HG02852 (cell line): ENCODE data around the gene PDE6B.

Experiments
- ATAC-seq: cut with Tn5 transposase; IDR thresholded peaks from one replicate; pipeline ENCODE4 v1.9.1; 2021; ENCODE audit warnings: mild to moderate bottlenecking, moderate library complexity; ENCODE audit not compliant: unreplicated experiment

Gene PDE6B

DNA sequence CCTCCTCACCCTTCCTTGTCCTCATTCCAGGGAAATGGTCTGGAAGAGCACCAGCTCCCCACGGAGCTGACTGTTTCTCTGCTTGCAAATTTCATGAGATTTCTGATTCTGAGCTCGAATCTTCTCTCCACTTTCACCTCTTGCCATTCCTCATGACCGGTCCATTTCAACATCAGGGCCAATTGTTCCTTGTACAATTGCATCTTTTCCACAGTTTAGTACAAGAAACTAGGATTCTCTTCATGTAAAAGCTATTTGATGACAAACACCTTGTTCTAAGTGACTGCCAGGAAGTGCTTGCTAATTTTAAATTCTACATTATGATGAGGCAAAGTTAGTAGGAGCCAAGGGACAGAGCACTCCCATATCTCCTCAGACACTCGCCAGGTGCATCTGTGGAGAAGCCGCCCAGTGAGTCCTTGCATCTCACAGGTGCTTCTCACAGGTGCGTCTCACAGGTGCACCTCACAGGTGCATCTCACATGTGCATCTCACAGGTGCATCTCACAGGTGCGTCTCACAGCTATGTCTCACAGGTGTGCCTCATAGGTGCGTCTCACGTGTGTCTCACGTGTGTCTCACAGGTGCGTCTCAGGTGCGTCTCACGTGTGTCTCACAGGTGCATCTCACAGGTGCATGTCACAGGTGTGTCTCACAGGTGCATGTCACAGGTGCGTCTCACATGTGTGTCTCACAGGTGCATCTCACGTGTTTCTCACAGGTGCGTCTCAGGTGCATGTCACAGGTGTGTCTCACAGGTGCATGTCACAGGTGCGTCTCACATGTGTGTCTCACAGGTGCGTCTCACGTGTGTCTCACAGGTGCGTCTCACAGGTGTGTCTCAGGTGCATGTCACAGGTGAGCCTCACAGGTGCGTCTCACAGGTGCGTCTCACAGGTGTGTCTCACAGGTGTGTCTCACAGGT lies 3.0 kb upstream of the PDE6B start:
- no peak for ATAC-seq

DNA sequence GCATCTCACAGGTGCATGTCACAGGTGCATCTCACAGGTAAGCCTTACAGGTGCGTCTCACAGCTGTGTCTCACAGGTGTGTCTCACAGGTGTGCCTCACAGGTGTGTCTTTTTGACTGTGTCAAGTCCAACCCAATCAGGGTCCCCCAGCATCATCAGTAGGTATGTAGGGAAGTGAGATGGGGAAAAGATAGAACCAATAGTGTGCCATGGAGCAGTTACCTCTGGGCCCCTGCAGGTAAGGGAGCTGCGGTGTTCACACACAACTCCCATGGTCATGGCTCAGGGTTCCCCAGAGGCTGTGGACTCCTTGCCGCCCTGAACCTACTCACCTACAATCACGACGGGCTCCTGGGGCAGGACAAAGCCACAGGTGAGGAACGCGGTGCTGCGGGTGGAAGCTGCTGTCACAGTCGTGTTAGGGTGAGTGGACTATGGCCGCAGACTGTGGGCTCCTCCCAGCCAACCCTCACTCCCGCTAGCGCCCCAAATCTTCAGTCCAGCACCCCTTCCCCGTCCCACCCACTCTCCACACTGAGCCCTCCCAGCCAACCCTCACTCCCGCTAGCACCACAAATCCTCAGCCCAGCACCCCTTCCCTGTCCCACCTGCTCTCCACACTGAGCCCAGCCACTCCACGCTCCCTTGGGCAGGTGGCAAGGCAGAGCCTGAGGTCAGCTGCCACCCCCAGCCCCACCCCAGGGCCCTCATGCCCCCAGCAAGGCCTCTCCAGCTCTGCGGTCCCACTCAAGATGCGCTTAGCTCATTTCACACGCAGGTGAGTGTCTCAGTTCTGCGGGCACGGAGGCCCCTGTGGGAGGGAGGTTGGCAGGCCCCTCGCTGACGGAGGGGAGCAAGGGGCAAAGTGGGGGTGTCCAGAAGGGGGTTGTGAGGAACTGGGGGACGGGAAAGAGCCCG lies 2.1 kb upstream of the PDE6B start:
- no peak for ATAC-seq

DNA sequence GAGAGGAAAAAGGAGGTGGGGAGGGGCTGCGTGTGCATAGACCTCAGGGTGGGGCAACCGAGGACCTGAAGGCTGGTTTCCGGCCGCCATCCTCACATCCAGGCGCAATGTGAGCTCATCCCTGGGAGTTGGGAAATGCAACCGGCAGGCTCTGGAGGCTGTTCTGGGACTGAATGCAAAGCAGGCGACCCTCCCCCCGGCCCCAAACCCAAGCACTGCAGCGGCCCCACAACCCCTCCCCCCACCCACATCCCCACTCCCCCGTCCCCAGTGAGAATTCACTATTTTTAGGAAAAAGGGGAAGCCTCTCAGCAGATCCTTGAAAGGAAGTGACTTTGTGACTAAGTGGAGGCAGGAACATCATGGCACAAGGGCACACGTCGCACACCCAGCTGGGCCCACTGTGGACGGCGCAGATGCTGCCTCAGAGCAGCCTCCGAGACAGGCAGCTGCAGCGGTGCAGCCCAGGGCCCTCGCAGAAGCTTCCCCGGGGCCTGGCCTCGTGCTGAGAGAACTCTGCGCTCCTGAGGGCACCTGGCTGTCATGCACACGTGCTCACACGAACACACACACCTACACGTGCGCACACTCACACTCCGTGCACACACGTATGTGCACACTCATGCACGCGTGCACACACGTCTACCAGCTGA lies 1.3 kb upstream of the PDE6B start:
- ATAC-seq: no peak

DNA sequence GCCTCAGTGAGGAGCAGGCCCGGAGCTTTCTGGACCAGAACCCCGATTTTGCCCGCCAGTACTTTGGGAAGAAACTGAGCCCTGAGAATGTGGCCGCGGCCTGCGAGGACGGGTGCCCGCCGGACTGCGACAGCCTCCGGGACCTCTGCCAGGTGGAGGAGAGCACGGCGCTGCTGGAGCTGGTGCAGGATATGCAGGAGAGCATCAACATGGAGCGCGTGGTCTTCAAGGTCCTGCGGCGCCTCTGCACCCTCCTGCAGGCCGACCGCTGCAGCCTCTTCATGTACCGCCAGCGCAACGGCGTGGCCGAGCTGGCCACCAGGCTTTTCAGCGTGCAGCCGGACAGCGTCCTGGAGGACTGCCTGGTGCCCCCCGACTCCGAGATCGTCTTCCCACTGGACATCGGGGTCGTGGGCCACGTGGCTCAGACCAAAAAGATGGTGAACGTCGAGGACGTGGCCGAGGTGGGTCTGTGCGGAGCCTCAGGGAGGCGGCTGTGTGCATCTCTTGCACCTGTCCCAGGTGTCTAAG lies 323 bp downstream of the PDE6B start:
- no peak for ATAC-seq

DNA sequence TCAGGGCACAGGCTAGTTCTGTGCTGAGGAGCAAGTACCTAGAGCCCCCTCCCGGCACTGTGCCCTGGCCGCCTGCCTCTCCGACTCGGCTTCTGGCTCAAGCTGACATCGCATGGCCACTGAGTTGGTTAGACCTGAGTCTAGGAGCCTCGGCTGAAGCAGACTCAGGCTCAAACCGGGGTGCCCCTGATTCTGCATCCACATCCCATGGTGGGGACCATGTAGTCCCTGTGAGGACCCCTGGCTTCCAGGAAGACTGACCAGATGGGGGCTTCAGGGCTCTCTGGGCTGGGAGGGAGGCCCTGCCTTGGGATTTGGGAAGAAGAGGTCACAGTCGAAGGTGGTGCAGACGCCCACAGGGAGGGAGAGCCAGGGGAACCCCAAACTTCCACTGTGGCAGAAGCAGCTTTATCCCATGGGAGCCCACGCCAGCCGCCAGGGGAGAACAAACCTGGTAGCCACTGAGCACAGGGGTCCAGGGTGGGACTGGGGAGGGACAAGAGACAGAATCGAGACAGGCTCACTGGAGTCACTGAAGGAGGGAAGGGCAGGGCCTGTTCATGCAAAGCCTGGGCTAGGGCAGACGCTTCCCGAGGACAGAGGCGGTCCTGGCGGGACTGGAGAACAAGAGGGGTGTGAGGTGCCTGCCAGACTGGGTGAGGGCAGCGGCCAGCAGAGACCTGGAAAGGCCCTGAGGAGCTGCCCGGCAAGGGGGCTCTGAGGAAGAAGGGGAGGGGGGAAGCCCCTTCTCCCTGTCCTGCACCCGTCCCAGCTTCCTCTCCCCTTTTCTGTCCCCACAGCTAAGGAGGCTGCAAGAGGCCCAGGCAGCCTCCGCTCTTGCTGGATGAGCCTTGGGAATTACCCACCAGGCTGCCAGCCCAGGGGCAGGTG lies 1.1 kb downstream of the PDE6B start:
- ATAC-seq: no peak

DNA sequence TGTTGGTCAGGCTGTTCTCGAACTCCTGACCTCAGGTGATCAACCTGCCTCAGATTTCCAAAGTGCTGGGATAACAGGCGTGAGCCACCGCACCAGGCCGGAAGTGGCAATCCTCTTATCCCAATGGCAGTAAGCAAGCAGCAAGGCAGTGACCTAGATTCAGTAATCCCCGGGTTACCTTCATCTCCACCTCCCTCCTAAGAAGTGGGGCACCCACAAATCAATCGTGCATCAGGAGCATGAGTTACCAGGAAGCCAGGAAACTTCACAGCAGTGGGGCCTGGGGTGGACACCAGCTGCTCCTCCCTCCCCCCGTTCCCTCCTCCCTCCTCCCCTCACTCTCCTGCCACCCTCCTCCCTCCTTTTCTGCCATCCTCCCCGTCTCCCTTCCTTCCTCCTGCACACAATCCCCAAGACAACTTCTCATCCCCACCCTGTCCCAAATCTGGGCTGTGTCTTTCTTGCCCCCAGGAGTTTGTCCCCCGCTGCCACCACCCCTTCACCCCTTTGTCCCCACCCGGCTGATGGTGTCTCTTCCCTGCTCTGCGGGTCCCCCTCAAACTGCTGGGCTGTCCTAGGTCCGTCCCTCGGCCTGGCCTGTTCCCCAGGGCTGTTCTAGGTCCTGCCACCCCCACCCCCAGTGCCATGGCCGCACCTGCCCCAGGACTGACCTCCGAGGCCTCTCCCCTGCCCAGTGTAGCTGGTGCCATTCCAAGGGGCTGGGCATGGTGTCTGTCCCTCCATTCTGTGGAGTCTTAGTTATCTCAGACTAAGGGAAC lies 2.2 kb downstream of the PDE6B start:
- ATAC-seq: no peak

DNA sequence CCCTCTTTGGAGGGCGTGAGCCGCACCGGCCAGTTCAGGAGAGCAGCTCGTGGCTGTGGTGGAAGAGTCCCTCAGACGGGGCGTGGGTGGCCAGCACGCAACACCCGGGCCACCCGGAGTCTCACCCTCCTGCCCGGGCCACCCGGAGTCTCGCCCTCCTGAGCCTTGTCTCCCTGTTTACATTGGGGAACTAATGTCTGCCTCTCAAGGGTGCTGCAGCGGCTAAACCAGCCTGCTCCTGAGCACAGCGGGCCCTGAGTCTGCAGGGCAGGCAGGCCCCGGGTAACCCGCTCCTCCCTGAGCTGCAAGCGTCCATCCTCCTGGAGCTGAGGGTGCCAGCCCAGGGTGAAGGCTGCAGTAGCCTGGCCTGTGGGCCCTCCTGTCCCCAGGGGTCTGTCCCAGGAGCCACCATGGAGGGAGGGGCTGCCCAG lies 3.0 kb downstream of the PDE6B start:
- ATAC-seq: no peak

DNA sequence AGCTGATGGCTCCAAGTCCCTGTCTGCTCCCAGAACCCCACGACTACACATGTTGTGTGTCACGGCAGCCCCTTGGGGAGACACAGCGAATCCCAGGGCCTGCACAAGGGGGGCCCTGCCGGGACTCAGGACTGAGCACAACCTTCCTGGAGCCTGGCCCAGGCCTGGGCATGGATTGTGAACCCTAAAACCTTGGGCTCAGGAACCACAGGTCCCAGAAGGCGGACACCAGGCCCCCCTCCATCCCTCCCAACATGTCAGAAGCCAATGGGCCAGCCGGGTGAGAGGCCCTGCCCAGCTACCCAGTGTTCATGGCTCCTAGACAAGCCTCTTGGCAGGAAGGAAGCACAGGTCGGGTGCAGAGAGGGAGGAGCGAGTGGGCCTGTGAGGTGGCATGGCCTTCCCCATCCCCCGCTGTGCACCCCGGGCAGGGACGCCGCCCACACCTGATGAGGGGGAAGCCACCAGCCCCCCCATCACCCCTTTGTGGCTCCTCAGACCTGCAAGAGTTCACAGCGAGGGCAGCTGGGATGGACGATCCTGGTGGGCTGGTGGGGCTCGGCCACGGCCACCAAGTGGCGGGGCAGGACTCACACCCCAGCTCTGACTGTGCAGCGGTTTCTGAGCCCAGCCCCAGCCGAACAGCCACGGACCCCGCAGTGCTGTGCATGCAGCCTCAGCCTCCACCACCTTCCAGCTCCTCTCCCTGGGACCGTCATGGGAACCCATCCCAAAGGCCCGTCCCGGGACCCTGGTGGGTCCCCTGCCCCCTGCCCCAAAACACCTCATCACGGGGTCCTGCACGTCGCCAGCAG lies 3.7 kb downstream of the PDE6B start:
- no peak for ATAC-seq

DNA sequence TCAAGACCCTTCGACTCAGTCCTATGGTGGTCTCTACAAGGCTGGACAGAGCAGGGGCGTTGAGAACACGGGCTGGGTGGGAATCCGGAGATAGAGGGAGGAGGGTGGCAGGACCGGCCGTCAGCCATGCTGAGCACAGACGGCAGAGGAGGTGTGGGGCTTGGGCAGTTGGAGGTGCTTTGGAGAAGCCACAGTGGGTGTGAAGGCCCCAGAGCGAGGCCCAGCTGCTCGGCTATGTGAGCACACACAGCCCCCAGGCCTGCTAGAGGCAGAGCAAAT lies 4.2 kb downstream of the PDE6B start:
- ATAC-seq: no peak

DNA sequence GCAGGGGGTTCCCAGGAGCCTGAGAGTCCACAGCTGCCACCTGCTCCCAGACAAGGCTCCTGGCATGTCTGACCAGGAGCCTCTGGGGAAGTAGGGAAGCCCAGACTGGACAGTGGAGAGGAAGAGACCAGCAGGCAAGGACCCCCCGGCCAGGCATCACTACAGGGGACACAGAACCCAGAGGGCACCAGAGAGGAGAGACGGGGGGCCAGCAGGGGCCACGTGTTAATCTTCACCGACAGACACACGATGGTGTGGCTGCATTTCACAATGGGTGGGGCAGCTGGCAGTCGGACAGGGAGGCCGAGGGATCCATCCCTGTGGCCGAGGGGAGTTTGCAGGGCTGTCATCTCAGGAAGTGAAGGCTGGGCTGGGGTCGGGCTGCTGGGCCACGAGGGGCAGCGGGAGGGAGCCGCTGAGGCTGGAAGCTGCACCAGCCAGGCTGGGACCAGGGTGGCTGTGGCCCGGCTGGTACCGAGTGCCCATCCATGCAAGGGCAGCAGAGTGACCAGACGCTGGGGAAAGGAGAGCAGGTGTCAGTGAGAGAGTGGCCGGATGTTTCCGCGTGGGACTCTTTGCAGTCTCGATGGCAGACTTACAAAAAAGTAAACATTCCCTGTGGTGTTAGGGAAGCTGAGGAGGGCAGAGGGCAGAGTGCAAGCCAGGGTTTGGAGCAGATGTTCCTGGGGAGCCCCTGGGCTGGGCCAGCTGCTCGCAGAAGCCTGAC lies 4.7 kb downstream of the PDE6B start:
- no peak for ATAC-seq

DNA sequence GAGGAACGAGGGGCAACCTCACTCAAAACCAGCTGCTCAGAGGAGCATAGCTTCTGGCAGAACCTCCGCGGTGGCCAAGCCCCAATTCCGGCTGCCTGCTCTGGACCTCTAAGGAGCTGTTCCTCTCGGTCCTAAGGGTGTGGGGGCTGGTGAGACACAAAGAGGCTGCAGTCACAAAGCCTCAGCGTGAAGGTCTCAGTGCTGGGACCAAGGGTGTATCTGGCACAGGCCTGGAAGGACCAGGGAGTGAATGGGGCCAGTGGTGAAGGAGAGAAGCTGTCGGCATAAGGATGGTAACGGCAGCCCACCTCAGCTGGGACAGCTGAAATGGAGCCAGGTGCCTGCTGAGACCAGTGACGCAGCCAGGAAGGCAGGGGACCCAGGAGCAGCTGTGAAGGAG lies 5.3 kb downstream of the PDE6B start:
- ATAC-seq: no peak

DNA sequence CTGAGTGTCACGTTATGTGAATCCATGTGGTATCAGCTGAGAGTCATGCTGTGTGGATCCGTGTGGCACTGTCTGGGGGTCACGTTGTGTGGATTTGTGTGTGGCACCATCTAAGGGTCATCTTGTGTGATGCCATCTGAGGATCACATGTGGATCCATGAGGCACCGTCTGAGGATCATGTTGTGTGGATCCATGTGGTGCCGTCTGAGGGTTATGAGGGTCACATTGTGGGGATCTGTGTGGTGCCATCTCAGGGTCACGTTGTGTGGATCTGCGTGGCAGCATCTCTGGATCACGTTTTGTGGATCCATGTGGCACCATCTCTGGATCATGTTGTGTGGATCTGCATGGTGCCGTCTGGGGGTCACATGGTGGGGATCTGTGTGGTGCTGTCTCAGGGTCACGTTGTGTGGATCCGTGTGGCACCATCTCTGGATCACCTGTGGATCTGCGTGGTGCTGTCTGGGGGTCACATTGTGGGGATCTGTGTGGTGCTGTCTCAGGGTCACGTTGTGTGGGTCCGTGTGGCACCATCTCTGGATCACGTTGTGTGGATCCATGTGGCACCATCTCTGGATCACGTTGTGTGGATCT lies 6.9 kb downstream of the PDE6B start:
- ATAC-seq: no peak

DNA sequence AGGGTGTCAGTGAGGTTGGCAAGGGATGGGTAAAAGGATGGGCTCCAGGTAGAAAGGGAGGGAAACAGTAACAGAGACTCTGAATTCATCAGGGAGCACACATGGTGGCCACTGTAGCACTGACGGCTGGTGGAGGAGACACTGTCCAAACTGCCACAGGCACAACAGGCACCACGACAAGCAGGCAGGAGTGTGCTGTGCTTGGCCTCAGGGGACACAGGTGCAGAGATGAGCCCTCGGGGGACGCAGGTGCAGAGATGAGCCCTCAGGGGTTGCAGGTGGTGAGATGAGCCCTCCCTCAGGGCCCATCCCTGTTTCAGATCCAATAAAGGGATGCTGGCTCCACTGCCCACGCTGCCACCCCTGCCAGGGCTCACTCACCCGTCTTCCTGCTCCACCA lies 7.6 kb downstream of the PDE6B start:
- ATAC-seq: no peak

DNA sequence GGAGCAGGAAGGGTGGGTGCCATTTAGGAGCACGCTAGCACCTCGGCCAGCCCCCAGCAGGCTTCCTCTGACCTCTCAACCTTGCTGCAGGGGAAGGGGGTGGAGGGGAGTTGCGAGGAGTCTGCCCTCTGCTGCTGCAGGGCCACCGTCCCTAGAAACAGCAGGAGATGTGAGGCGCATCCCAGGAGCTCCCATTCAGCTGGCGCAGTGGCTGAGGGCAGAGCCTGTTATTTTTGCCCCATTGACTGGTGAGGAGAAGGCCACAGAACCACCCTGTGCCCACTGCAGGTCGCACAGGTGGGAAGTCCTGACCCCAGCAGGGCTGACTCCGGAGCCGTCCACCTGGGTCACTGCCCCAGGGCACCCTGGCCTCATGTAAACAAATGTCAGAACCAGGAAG lies 8.0 kb downstream of the PDE6B start:
- ATAC-seq: no peak

DNA sequence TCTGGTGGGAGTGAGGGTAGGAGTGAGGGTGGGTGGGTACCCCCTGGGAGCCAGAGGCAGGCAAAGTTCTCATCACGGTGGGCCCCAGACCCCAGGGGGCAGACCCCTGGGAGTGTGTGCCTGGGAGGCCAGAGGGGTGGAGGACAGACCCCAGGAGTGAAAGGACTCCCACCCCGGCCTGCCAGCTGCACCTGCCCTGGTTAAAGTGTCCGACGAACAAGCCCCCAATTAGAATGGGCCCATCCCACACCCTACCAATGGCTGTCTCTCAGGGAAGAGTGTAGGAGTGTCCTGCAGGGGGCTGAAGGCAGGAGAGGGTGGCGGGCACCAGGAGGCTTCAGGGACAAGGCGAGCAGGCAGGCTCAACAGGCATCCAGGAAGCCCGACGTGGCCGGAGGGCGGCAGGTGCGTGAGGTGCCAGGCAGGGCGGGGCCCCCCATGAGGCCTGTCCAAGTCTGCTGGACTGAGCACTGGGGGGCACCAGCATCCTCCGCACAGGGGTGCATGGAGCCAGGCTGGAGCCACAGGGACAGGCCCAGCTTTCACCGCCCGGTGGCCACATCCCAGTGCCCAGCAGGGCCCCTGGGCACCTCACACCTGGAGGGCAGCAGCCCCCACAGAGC lies 8.7 kb downstream of the PDE6B start:
- ATAC-seq: no peak

DNA sequence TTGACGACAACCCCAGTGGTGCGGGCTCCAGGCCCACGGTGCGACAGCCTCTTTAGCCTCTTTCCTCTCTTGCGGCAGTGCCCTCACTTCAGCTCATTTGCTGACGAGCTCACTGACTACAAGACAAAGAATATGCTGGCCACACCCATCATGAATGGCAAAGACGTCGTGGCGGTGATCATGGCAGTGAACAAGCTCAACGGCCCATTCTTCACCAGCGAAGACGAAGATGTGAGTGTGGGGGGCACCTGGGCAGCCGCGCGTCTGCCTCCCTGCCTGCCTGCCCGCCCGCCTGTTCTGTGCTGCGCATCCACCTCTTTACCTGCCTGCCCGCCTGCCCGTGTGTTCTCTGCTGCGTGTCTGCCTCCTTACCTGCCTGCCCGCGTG lies 9.2 kb downstream of the PDE6B start:
- no peak for ATAC-seq
